ENCODE results near the gene DPYD.

DNA sequence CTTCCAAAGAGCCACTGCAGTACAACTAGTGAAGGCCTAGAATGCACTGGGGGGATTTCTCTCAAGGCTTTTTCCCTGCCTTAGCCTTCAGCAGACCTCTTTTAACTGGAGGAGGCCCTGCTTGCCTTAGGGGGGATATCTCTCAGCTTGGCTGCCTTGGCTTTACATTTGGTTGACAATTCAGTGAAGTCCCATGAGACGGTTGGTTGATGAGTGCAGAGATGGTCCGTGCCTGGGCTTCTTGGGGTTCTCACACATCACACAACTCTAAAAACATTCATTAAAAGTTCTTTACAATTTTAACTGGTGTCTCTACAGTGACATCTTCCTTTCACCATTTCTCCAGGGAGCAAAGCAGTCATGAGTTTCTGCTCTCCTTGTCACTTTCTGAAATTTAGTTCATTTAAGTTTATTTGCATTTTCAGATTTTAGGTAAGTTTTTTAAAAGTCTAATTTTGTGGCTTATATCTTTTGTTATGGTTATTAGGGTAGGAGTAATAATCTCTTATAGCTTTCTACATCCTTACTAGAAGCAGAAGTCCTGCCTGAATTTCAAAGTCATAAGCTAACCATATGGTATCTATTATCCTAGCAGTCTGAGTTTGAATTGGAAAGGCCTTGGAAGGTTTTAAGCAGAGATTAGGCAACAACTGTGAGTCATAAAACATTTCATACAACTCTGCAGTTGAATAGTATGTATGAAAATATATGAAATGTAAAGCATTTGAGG, 487.6 kb downstream of the DPYD start:
- TF ChIP-seq, protein P1, sequence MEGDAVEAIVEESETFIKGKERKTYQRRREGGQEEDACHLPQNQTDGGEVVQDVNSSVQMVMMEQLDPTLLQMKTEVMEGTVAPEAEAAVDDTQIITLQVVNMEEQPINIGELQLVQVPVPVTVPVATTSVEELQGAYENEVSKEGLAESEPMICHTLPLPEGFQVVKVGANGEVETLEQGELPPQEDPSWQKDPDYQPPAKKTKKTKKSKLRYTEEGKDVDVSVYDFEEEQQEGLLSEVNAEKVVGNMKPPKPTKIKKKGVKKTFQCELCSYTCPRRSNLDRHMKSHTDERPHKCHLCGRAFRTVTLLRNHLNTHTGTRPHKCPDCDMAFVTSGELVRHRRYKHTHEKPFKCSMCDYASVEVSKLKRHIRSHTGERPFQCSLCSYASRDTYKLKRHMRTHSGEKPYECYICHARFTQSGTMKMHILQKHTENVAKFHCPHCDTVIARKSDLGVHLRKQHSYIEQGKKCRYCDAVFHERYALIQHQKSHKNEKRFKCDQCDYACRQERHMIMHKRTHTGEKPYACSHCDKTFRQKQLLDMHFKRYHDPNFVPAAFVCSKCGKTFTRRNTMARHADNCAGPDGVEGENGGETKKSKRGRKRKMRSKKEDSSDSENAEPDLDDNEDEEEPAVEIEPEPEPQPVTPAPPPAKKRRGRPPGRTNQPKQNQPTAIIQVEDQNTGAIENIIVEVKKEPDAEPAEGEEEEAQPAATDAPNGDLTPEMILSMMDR (conservative IDR thresholded peaks at IDR 0.05; ENCODE audit: low read length): no peak
- no peak for TF ChIP-seq EZH2phosphoT487 (IDR thresholded peaks at IDR 0.05; ENCODE audit: borderline replicate concordance)

Measured in Loucy (cell line).